Inferior parietal cortex (tissue), 1 donor: ENCODE data around the gene MAPKAP1.
"Not testable (repeated sequence)": the region's sequence is repeated elsewhere in the genome, so short reads cannot be mapped to it uniquely, and the experiment has no call there.

Experiments
- DNase-seq: peaks from one replicate; pipeline ENCODE4 v3.0.0-alpha.2; 2016; ENCODE audit errors: extremely low spot score

The MAPKAP1 gene

GRCh38 chr9:125411171-125411756 is 295.7 kb downstream of the MAPKAP1 start:
- DNase-seq: no peak

DNA sequence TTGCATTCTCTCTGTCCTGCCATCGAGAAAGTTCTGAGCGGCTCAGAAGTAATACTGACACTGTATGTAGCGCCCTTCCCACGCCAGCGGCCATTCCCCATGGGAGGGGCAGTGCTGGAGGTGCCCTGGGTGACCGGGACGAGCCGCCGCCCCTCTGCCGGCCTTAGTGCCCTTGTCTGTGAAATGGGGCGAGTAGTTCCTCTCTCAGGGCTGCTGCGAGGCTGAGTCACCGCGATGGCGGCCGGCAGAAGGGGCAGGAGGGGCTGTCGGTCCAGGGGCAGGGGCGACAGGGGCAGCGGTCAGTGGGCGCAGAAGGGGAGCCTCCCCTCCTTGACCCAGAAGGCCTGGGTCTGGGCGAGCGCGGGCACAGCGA is 296.5 kb downstream of the MAPKAP1 start:
- DNase-seq: no peak

DNA sequence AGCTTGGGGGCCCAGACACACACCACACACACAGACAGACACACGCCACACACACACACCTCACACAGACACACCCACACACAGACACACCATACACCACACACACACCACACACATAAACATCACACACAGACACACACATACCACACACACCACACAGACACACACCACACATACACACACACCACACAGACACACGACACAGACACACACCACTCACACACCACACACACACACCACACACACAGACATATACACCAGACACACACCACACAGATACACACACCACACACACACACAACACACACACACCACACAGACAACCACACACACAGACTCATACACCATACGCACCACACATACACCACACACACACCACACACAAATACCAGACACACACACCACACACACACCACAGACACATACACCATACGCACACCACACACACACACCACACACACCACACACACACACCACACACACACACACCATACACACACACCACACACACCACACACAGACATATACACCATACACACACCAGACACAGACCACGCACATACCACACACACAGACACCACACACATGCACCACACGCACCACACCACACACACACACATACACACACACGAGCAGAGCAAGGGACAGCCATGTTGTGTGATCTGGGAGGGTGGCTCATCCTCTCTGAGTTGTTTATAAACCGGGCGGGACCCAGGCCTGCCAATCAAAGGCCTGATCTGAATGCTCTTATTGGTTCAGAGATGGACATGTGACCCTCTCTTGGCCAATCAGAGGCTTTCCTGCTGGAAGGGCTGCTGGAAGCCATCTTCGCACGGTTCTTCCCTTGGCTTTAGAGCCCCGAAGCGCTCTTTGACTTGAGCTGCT is 297.1 kb downstream of the MAPKAP1 start:
- peak; percentile 36 for DNase-seq

DNA sequence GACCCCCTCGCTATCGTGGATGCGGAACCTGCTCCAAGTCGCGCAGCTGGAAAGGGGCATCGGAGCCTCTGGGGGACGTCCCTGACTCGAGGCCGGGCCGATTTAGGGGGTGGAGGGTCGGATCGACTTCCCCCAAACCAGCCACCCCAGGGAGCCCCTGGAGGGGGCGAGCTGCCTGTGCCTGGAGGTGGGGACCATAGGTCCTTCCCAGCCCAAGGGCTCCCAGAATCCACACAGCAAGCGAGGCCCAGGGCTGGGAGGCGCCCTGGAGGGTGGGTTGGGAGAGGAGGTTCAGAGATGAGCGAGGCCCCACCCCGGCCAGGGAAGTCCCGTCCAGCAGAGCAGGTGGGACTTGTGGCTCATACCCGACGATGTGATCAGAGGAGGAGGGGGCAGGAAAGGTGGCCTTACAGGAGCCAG is 297.8 kb downstream of the MAPKAP1 start:
- no peak for DNase-seq

DNA sequence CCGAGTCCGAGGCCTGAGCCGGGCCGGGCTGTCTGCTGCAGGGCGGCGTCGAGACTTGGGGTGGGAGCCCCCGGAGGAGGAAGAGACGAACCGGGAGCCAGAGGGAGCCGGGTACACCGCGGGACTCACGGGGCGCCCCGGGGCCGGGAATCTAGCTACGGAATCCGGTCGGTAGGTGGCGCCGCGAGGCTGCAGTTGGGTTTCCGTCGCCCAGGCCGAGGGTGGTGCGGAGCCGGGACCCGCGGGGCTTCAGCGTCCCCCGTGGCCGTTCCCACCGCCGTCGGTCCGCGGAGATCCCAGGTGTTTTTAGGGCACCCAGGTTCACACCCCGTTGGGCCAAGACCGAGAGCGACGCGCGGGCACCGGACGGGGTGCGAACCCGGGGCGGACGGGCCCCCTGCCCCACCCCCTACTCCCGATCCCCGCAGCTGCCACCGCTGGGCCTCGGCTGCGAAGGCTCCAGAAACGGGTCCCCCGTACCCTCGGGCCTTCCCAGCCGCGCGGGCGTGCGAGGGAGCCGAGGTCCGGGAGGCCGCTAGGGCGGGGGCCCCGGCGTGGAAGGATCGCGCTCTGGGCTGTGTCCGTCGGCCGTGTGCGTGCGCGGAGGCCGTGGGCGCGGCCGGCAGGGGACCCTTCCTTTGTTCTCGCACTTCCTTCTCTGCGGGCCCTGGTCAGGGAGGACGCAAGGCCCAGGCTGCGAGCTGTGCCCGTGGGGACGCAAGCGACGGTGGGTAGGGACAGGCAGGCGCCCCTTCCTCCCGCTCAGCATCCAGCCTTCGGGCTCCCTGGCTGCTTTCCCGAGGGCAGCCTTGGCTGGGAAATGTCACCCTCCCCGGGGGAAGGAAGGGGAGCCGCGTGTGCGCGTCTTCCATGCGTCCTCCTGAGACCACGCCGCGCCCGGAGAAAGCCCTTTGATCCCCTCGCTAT is 298.8 kb downstream of the MAPKAP1 start:
- DNase-seq: peak; percentile 72

DNA sequence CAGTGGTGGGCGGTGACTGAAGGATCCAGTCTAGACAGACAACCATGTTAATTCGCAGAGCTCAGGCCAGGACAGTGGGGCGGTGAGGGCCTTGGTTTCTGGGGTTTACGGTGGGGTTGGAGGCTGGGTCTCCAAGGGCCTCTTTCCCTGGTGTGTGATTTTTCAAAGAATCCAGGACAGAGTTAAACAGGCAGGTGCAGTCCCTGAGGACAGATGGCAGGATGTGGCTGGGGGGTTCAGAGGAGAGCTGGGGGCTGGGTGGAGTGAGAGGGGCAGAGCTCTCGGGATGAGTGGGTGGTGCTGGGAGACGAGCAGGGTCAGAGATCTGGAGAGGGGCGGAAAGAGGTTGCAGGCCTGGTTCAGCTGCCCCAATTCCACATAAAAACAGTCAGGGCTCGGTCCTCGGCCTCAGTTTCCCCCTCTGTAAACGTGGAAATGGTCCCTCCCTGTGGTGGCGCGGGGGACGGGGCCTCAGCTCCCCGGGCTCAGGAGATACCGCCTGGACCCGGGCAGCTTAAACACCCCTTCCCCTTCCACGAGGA is 299.5 kb downstream of the MAPKAP1 start:
- DNase-seq: no peak

DNA sequence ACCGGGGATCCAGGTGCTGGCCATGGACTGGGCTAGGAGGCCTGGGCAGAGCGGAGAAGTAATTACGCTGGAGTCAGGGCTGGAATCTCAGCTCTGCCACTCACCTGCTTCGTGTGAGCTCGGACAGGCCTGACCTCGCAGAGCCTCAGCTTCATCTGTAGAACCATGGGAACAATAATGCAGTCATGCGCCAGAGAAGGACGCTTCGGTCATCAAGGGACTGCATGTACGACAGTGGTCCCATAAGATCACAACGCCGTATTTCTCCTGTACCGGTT is 300.3 kb downstream of the MAPKAP1 start:
- no peak for DNase-seq

GRCh38 chr9:125405938-125406809 is 300.8 kb downstream of the MAPKAP1 start:
- no peak for DNase-seq

DNA sequence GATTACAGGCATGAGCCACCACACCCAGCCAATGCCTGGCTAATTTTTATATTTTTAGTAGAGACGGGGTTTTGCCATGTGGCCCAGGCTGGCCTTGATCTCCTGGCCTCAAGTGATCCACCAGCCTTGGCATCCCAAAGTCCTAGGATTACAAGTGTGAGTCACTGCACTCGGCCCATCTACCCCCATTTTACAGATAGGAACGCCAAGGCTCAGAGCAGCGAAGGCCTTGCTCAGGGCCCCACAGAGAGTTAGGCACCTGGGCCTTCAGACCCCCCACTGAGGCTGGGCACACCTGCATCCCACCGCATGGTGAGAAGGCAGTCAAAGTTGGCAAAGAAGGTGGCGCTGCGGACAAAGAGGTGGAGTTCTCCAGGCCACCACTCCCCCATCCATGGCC is 302.3 kb downstream of the MAPKAP1 start:
- DNase-seq: no peak

- DNase-seq: no peak
Measured at GRCh38 chr9:125400725-125401716, 306.0 kb downstream of the MAPKAP1 start.

- DNase-seq: not testable (repeated sequence)
Measured at GRCh38 chr9:125400232-125400631, 306.8 kb downstream of the MAPKAP1 start.

DNA sequence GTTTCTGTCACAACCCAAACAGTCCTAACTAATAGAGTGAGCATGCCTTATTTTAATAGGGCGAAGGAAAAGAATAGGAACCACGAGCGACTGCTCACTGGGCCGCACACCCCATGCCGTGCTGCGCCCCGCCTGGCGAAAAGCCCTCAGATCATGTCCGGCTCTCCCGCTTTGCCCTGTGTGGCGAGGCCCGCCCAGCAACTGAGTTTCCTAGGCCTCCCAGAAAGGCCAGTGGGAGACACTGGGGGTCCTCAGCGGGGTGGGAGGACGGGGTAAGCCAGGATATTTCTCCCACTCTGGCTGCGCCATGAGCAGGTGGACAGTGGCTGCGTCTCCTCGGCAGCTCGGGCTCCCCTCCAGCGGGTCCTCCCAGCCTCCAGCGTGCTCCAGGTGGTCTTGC is 307.3 kb downstream of the MAPKAP1 start:
- no peak for DNase-seq

DNA sequence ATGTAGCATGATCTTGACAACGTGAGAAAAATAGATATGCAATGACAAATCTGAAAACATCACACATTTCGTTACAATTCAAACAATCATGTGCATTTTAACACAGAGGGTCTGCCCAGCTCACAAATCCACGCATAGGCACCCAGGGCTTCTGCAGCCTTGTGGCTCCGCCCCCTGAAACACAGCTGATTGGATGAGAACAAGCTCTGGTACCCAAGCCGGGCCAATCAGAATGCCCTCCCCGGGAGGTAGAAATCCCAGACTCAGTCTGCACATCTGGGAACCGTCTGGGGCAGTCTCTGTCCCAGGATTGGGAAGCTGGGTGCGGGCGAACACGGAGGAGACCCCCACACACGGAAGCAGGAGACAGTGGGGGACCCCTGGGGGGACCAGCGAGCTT is 307.8 kb downstream of the MAPKAP1 start:
- DNase-seq: no peak

DNA sequence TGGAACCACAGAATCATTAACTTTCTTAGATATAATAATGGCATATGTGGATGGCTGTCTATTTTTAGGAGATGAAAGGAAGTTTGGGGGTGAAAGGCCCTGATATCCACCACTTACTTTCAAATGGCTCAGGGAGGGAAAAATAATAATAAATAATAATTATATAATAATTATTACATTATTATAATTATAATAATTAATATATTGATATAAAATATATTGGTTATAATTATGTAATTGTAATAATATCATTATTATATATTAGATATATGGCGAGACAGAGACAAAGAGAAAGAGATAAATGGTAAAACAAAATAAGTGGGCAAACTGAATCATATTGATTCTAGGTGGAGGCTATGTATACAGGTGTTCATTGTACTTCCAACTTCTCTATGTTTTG is 308.8 kb downstream of the MAPKAP1 start:
- no peak for DNase-seq

GRCh38 chr9:125397736-125398135 is 309.3 kb downstream of the MAPKAP1 start:
- no peak for DNase-seq

GRCh38 chr9:125396799-125397198 is 310.2 kb downstream of the MAPKAP1 start:
- DNase-seq: no peak

DNA sequence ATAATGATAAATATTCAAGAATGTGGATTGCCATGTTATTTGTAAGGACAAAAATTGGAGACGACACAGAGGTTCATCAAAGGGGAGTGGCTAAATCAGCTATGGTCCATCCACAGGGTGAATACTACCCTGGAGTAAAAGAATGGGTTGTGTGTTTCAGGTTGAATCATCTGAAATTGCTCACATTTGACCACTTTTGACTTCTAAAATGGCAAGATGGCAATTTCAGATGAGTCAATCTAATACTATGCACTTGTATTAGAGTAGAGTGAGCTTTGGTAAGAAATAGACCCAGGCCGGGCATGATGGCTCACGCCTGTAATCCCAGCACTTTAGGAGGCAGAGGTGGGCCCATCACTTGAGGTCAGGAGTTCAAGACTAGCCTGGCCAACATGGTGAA is 313.6 kb downstream of the MAPKAP1 start:
- no peak for DNase-seq

GRCh38 chr9:125391704-125392103 is 315.3 kb downstream of the MAPKAP1 start:
- no peak for DNase-seq

DNA sequence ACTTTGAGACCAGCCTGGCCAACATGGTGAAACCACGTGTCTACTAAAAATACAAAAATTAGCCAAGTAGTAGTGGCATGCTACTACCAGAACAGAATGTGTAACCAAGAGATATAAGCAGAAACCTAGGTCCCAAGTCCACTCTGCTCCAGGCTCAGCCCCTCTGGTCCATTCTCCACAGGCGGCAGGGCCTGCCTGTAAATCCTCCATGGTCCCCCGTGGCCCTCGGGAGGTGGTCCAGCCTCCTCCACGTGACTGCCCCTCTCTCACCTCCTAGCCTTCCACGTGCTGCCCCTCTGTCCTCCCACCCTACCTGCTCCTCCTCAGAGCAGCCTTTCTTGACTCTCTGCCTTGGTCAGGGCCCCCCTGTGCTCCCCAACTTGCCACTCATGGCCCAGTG is 318.0 kb downstream of the MAPKAP1 start:
- DNase-seq: no peak
